Activated CD8-positive, alpha-beta T cell treated with anti-CD3 and anti-CD28 coated beads, Interleukin-2, amount 10 ng/mL, durations not matched to agents 7 days and 5 days (primary cell): ENCODE measurements around the gene FCRL1. TPM values are rescaled to one million over a fixed set of nuclear protein-coding genes. Genes with fewer than 3 reads are reported as not detected.

Experiments
- ATAC-seq: fragments of 150-1000 bp; cut with Tn5 transposase; one replicate; pipeline ENCODE4 v1.10.0; 2021; ENCODE audit warnings: moderate library complexity
- CTCF ChIA-PET: fragments of 350-600 bp; sonication (Branson Sonifier 250); formaldehyde crosslinking; loops from one replicate; lab custom pipeline; 2021; ENCODE audit warnings: antibody characterized with exemption; lab: Charles Lee
- POLR2A ChIA-PET: fragments of 350-600 bp; sonication (Branson Sonifier 250); formaldehyde crosslinking; loops from one replicate; lab custom pipeline; 2021; ENCODE audit warnings: antibody characterized with exemption; lab: Charles Lee
- DNase-seq: peaks from one replicate; pipeline ENCODE4 v3.0.0-alpha.2; 2020
- H3K27ac Mint-ChIP-seq: one replicate; pipeline ENCODE4 v1.8.0; 2021; ENCODE audit warnings: mild to moderate bottlenecking, mixed read lengths
- H3K27me3 Mint-ChIP-seq: one replicate; pipeline ENCODE4 v1.8.0; 2021; ENCODE audit warnings: low read depth, mixed read lengths
- H3K36me3 Mint-ChIP-seq: one replicate; pipeline ENCODE4 v1.8.0; 2021; ENCODE audit warnings: low read depth, mixed read lengths
- H3K4me1 Mint-ChIP-seq: one replicate; pipeline ENCODE4 v1.8.0; 2021; ENCODE audit warnings: low read depth, mixed read lengths
- H3K4me3 Mint-ChIP-seq: one replicate; pipeline ENCODE4 v1.8.0; 2021; ENCODE audit warnings: mild to moderate bottlenecking, mixed read lengths
- H3K9me3 Mint-ChIP-seq: one replicate; pipeline ENCODE4 v1.8.0; 2022; ENCODE audit warnings: mixed read lengths; ENCODE audit not compliant: insufficient read depth
- total RNA-seq, 2 experiments: library from RNA; stranded (reverse); gene quantifications; one replicate each; pipeline ENCODE4 v1.2.3, GENCODE V29; 2021

The FCRL1 gene
- total RNA-seq, 2 experiments from 2014 or later = not detected

GRCh38 chr1:157833145-157833544, 13.2 kb upstream of the FCRL1 start:
- Mint-ChIP-seq H3K9me3 (no peaks in the 10 kb centered on the region), H3K27ac (no peak overlapping the region), H3K4me1 (no peaks in the 10 kb centered on the region), H3K27me3 (peaks cover 2% of the 10 kb centered on the region), H3K36me3 (no peaks in the 10 kb centered on the region), H3K4me3 (no peak overlapping the region)
- ChIA-PET POLR2A (no interaction called here), CTCF (no interaction called here)
- no peak for ATAC-seq
- DNase-seq = no peak

- Mint-ChIP-seq H3K27ac (no peak overlapping the region), H3K9me3 (no peaks in the 10 kb centered on the region), H3K36me3 (no peaks in the 10 kb centered on the region), H3K4me1 (no peaks in the 10 kb centered on the region), H3K27me3 (peaks cover 2% of the 10 kb centered on the region), H3K4me3 (no peak overlapping the region)
- DNase-seq (no peak), ATAC-seq (no peak)
- CTCF ChIA-PET = no interaction called here
- POLR2A ChIA-PET = interaction anchor here (0.6 kb wide), 1 partner anchor 132 kb away, joined by 3 read pairs; no protein-coding TSS in a partner anchor
These were observed 12.2 kb upstream of the FCRL1 start for GRCh38 chr1:157831968-157832626.

- ChIA-PET POLR2A (no interaction called here), CTCF (no interaction called here)
These were observed 11.0 kb upstream of the FCRL1 start for GRCh38 chr1:157830887-157831286.

GRCh38 chr1:157829711-157830110, 9.8 kb upstream of the FCRL1 start:
- CTCF ChIA-PET = no interaction called here
- Mint-ChIP-seq H3K27me3 (no peaks in the 10 kb centered on the region), H3K9me3 (no peaks in the 10 kb centered on the region), H3K4me1 (no peaks in the 10 kb centered on the region), H3K27ac (no peak overlapping the region), H3K4me3 (no peak overlapping the region), H3K36me3 (no peaks in the 10 kb centered on the region)
- POLR2A ChIA-PET = no interaction called here
- DNase-seq = no peak
- ATAC-seq = no peak

More at GRCh38 chr1:157830887-157831286, 11.0 kb upstream of the FCRL1 start:
- ATAC-seq = no peak
- no peak overlapping the region for H3K27ac Mint-ChIP-seq
- DNase-seq = no peak
- H3K27me3 Mint-ChIP-seq = no peaks in the 10 kb centered on the region
- no peaks in the 10 kb centered on the region for H3K36me3 Mint-ChIP-seq
- no peaks in the 10 kb centered on the region for H3K9me3 Mint-ChIP-seq
- no peaks in the 10 kb centered on the region for H3K4me1 Mint-ChIP-seq
- H3K4me3 Mint-ChIP-seq = no peak overlapping the region

- POLR2A ChIA-PET = no interaction called here
- DNase-seq (no peak), ATAC-seq (no peak)
- CTCF ChIA-PET = no interaction called here
- H3K4me1 Mint-ChIP-seq = no peaks in the 10 kb centered on the region
- H3K27ac Mint-ChIP-seq = no peak overlapping the region
- no peaks in the 10 kb centered on the region for H3K9me3 Mint-ChIP-seq
- no peaks in the 10 kb centered on the region for H3K36me3 Mint-ChIP-seq
- H3K4me3 Mint-ChIP-seq = no peak overlapping the region
- H3K27me3 Mint-ChIP-seq = peaks cover 2% of the 10 kb centered on the region
These were observed 9.3 kb upstream of the FCRL1 start for GRCh38 chr1:157829210-157829609.

- ChIA-PET POLR2A (no interaction called here), CTCF (no interaction called here)
- Mint-ChIP-seq H3K4me1 (no peaks in the 10 kb centered on the region), H3K27me3 (peaks cover 10% of the 10 kb centered on the region), H3K9me3 (no peaks in the 10 kb centered on the region), H3K36me3 (no peaks in the 10 kb centered on the region), H3K27ac (no peak overlapping the region), H3K4me3 (no peak overlapping the region)
- no peak for DNase-seq
- no peak for ATAC-seq
These were observed 379 bp upstream of the FCRL1 start for GRCh38 chr1:157820299-157820698.

- POLR2A ChIA-PET = no interaction called here
- H3K27me3 Mint-ChIP-seq = peaks cover 8% of the 10 kb centered on the region
- ATAC-seq = no peak
- no peak overlapping the region for H3K27ac Mint-ChIP-seq
- H3K4me1 Mint-ChIP-seq = no peaks in the 10 kb centered on the region
- no peaks in the 10 kb centered on the region for H3K36me3 Mint-ChIP-seq
- CTCF ChIA-PET = no interaction called here
- no peak for DNase-seq
- peaks cover 3% of the 10 kb centered on the region for H3K9me3 Mint-ChIP-seq
- H3K4me3 Mint-ChIP-seq = no peak overlapping the region
These were observed 705 bp downstream of the FCRL1 start for GRCh38 chr1:157819215-157819614.

GRCh38 chr1:157813269-157813668, 6.7 kb downstream of the FCRL1 start:
- CTCF ChIA-PET = no interaction called here
- H3K36me3 Mint-ChIP-seq = no peaks in the 10 kb centered on the region
- POLR2A ChIA-PET = no interaction called here
- H3K4me3 Mint-ChIP-seq = no peak overlapping the region
- peaks cover 18% of the 10 kb centered on the region for H3K9me3 Mint-ChIP-seq
- DNase-seq (no peak), ATAC-seq (no peak)
- H3K27ac Mint-ChIP-seq = no peak overlapping the region
- H3K27me3 Mint-ChIP-seq = peaks cover 7% of the 10 kb centered on the region
- no peaks in the 10 kb centered on the region for H3K4me1 Mint-ChIP-seq

- Mint-ChIP-seq H3K9me3 (no peaks in the 10 kb centered on the region), H3K4me3 (no peak overlapping the region), H3K27ac (no peak overlapping the region), H3K27me3 (peaks cover 2% of the 10 kb centered on the region), H3K36me3 (no peaks in the 10 kb centered on the region), H3K4me1 (no peaks in the 10 kb centered on the region)
- no peak for DNase-seq
- CTCF ChIA-PET = no interaction called here
- POLR2A ChIA-PET = no interaction called here
- no peak for ATAC-seq
These were observed 13.3 kb downstream of the FCRL1 start for GRCh38 chr1:157806431-157807149.

- ChIA-PET CTCF (no interaction called here), POLR2A (no interaction called here)
- no peak for DNase-seq
- Mint-ChIP-seq H3K4me3 (no peak overlapping the region), H3K36me3 (no peaks in the 10 kb centered on the region), H3K9me3 (no peaks in the 10 kb centered on the region), H3K27me3 (peaks cover 2% of the 10 kb centered on the region), H3K27ac (no peak overlapping the region), H3K4me1 (no peaks in the 10 kb centered on the region)
- no peak for ATAC-seq
These were observed 16.1 kb downstream of the FCRL1 start for GRCh38 chr1:157803851-157804250.

- POLR2A ChIA-PET = no interaction called here
- no peaks in the 10 kb centered on the region for H3K27me3 Mint-ChIP-seq
- no peaks in the 10 kb centered on the region for H3K36me3 Mint-ChIP-seq
- CTCF ChIA-PET = no interaction called here
- no peak for ATAC-seq
- no peak overlapping the region for H3K27ac Mint-ChIP-seq
- no peak overlapping the region for H3K4me3 Mint-ChIP-seq
- H3K9me3 Mint-ChIP-seq = no peaks in the 10 kb centered on the region
- DNase-seq = no peak
- H3K4me1 Mint-ChIP-seq = no peaks in the 10 kb centered on the region
These were observed 19.9 kb downstream of the FCRL1 start for GRCh38 chr1:157799996-157800395.

GRCh38 chr1:157798211-157798610, 21.7 kb downstream of the FCRL1 start:
- Mint-ChIP-seq H3K9me3 (peaks cover 8% of the 10 kb centered on the region), H3K27me3 (no peaks in the 10 kb centered on the region), H3K4me3 (no peak overlapping the region), H3K36me3 (no peaks in the 10 kb centered on the region), H3K27ac (no peak overlapping the region), H3K4me1 (no peaks in the 10 kb centered on the region)
- ATAC-seq (no peak), DNase-seq (no peak)
- POLR2A ChIA-PET = no interaction called here
- CTCF ChIA-PET = no interaction called here
